Stimulated activated CD4-positive, alpha-beta T cell treated with anti-CD3 and anti-CD28 coated beads, Interleukin-12 subunit alpha, Interleukin-12 subunit beta, amount 100 ng/mL, for 4 hours (primary cell): ENCODE results near the gene JAKMIP1.

Experiments
- DNase-seq: peaks from one replicate; pipeline ENCODE4 v3.0.0-alpha.2; 2020

JAKMIP1 gene

GRCh38 chr4:6086846-6087245 is 113.5 kb downstream of the JAKMIP1 start:
- DNase-seq = no peak

GRCh38 chr4:6085691-6086628 is 114.4 kb downstream of the JAKMIP1 start:
- DNase-seq = no peak

- no peak for DNase-seq
These were observed 115.2 kb downstream of the JAKMIP1 start for GRCh38 chr4:6085028-6085690.

- DNase-seq = no peak
These were observed 120.4 kb downstream of the JAKMIP1 start for GRCh38 chr4:6079965-6080364.

- DNase-seq = no peak
These were observed 121.8 kb downstream of the JAKMIP1 start for GRCh38 chr4:6078560-6078959.

GRCh38 chr4:6076391-6076790 is 124.0 kb downstream of the JAKMIP1 start:
- no peak for DNase-seq

GRCh38 chr4:6074758-6075157 is 125.6 kb downstream of the JAKMIP1 start:
- DNase-seq = no peak

- DNase-seq = no peak
These were observed 128.2 kb downstream of the JAKMIP1 start for GRCh38 chr4:6071959-6072720.

GRCh38 chr4:6071191-6071958 is 129.0 kb downstream of the JAKMIP1 start:
- no peak for DNase-seq

- DNase-seq = no peak
These were observed 130.3 kb downstream of the JAKMIP1 start for GRCh38 chr4:6069845-6070709.

- no peak for DNase-seq
These were observed 131.4 kb downstream of the JAKMIP1 start for GRCh38 chr4:6068986-6069385.

GRCh38 chr4:6065934-6066590 is 134.3 kb downstream of the JAKMIP1 start:
- DNase-seq = no peak

GRCh38 chr4:6065166-6065565 is 135.2 kb downstream of the JAKMIP1 start:
- DNase-seq = no peak

- no peak for DNase-seq
These were observed 136.0 kb downstream of the JAKMIP1 start for GRCh38 chr4:6064383-6064782.

- DNase-seq = no peak
These were observed 136.7 kb downstream of the JAKMIP1 start for GRCh38 chr4:6063684-6064083.

GRCh38 chr4:6062133-6062532 is 138.2 kb downstream of the JAKMIP1 start:
- no peak for DNase-seq

- DNase-seq = no peak
These were observed 141.0 kb downstream of the JAKMIP1 start for GRCh38 chr4:6059375-6059805.

GRCh38 chr4:6058531-6059374 is 141.6 kb downstream of the JAKMIP1 start:
- no peak for DNase-seq

GRCh38 chr4:6056976-6057766 is 143.2 kb downstream of the JAKMIP1 start:
- DNase-seq = no peak
